Stromal cell of bone marrow (primary cell): Measurements from ENCODE around the gene ROBO1.
"Not testable (repeated sequence)": the region's sequence is repeated elsewhere in the genome, so short reads cannot be mapped to it uniquely, and the experiment has no call there.

Experiments
- DNase-seq: peaks from one replicate; pipeline ENCODE4 v3.0.0-alpha.2; 2012; ENCODE audit warnings: low read depth

Gene ROBO1

GRCh38 chr3:78798266-78798832 is 969.4 kb downstream of the ROBO1 start:
- DNase-seq, result no peak

- no peak for DNase-seq
These were observed 973.4 kb downstream of the ROBO1 start for GRCh38 chr3:78794431-78794830.

GRCh38 chr3:78792733-78793132 is 975.1 kb downstream of the ROBO1 start:
- DNase-seq, result no peak

- DNase-seq, result no peak
These were observed 975.6 kb downstream of the ROBO1 start for GRCh38 chr3:78792212-78792611.

GRCh38 chr3:78791753-78792152 is 976.0 kb downstream of the ROBO1 start:
- DNase-seq, result no peak

- no peak for DNase-seq
These were observed 979.0 kb downstream of the ROBO1 start for GRCh38 chr3:78788839-78789238.

GRCh38 chr3:78785004-78785403 is 982.8 kb downstream of the ROBO1 start:
- DNase-seq, result no peak

- no peak for DNase-seq
These were observed 986.4 kb downstream of the ROBO1 start for GRCh38 chr3:78781351-78781750.

GRCh38 chr3:78765671-78766485 is 1001.9 kb downstream of the ROBO1 start:
- DNase-seq, result no peak

GRCh38 chr3:78764634-78765033 is 1003.2 kb downstream of the ROBO1 start:
- DNase-seq, result no peak

GRCh38 chr3:78762121-78762520 is 1005.7 kb downstream of the ROBO1 start:
- no peak for DNase-seq

- no peak for DNase-seq
These were observed 1006.7 kb downstream of the ROBO1 start for GRCh38 chr3:78761126-78761525.

GRCh38 chr3:78757731-78758130 is 1010.1 kb downstream of the ROBO1 start:
- no peak for DNase-seq

- DNase-seq, result peak; percentile 26
These were observed 1013.6 kb downstream of the ROBO1 start for GRCh38 chr3:78754066-78754743.

- no peak for DNase-seq
These were observed 1016.5 kb downstream of the ROBO1 start for GRCh38 chr3:78751266-78751665.

GRCh38 chr3:78750291-78750690 is 1017.5 kb downstream of the ROBO1 start:
- not testable (repeated sequence) for DNase-seq

GRCh38 chr3:78749056-78749455 is 1018.7 kb downstream of the ROBO1 start:
- no peak for DNase-seq

- no peak for DNase-seq
These were observed 1022.0 kb downstream of the ROBO1 start for GRCh38 chr3:78745847-78746246.

GRCh38 chr3:78742491-78742890 is 1025.3 kb downstream of the ROBO1 start:
- no peak for DNase-seq

GRCh38 chr3:78742041-78742440 is 1025.8 kb downstream of the ROBO1 start:
- DNase-seq, result no peak

GRCh38 chr3:78741066-78741645 is 1026.6 kb downstream of the ROBO1 start:
- no peak for DNase-seq

- DNase-seq, result no peak
These were observed 1029.0 kb downstream of the ROBO1 start for GRCh38 chr3:78738833-78739232.

GRCh38 chr3:78737988-78738387 is 1029.8 kb downstream of the ROBO1 start:
- DNase-seq, result peak; percentile 25
